Measurements from ENCODE around the gene GGA1. TPM values are rescaled to one million over a fixed set of nuclear protein-coding genes. Genes with fewer than 3 reads are reported as not detected.

GGA1 gene
- total RNA-seq, 2 experiments from 2014 or later, result 59.7 to 62.8 TPM

- no peak for ATAC-seq
- DNase-seq, result no peak
- H3K27ac Mint-ChIP-seq, result no peak overlapping the region
- ChIA-PET CTCF (interaction anchor here (1.4 to 41.4 kb wide), 3 partner anchors 9 to 40 kb away, joined by 4 to 1770 read pairs (median 20); partner anchors contain the start of genes LGALS1, NOL12, PDXP and SH3BP1), POLR2A (interaction anchor here (1.3 to 2.0 kb wide), 2 partner anchors 10 to 22 kb away, joined by 4 to 6 read pairs; no protein-coding TSS in a partner anchor)
- H3K4me1 Mint-ChIP-seq (ENCODE audit: low read depth), result peaks cover 4% of the 10 kb centered on the region
- H3K4me3 Mint-ChIP-seq, result no peak overlapping the region
- TF ChIP-seq, protein P1, sequence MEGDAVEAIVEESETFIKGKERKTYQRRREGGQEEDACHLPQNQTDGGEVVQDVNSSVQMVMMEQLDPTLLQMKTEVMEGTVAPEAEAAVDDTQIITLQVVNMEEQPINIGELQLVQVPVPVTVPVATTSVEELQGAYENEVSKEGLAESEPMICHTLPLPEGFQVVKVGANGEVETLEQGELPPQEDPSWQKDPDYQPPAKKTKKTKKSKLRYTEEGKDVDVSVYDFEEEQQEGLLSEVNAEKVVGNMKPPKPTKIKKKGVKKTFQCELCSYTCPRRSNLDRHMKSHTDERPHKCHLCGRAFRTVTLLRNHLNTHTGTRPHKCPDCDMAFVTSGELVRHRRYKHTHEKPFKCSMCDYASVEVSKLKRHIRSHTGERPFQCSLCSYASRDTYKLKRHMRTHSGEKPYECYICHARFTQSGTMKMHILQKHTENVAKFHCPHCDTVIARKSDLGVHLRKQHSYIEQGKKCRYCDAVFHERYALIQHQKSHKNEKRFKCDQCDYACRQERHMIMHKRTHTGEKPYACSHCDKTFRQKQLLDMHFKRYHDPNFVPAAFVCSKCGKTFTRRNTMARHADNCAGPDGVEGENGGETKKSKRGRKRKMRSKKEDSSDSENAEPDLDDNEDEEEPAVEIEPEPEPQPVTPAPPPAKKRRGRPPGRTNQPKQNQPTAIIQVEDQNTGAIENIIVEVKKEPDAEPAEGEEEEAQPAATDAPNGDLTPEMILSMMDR (IDR thresholded peaks at IDR 0.05), result no peak
- no peaks in the 10 kb centered on the region for H3K27me3 Mint-ChIP-seq
- no peaks in the 10 kb centered on the region for H3K9me3 Mint-ChIP-seq
- intact Hi-C loops (cut with micrococcal nuclease), result no loop called here
- H3K36me3 Mint-ChIP-seq (ENCODE audit: low read depth), result peaks cover 8% of the 10 kb centered on the region
Measured at GRCh38 chr22:37616201-37617083, 7.8 kb downstream of the GGA1 start.

DNA sequence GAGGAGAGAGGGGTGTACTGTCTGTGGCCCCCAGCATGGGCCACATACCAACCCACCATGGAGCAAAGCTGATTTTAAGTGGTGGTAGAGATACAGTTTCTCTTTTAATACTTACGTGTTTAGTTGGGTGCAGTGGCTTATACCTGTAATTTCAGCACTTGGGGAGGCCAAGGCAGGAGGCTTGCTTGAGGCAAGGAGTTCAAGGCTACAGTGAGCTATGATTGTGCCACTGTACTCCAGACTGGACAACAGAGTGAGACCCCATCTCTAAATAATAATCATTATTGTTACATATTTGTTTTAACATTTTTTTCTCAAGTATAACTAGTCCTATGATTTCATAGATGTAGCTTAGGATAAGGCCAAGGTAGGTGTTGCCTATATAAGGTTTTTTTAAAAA lies 8.8 kb downstream of the GGA1 start:
- no peak overlapping the region for H3K4me3 Mint-ChIP-seq
- intact Hi-C loops (cut with micrococcal nuclease), result no loop called here
- H3K9me3 Mint-ChIP-seq, result no peaks in the 10 kb centered on the region
- DNase-seq (no peak), ATAC-seq (no peak)
- TF ChIP-seq, protein P1 (IDR thresholded peaks at IDR 0.05), result no peak
- no peak overlapping the region for H3K27ac Mint-ChIP-seq
- ChIA-PET CTCF (interaction anchor here (3.3 to 41.4 kb wide), 2 partner anchors 10 to 39 kb away, joined by 20 to 1770 read pairs; partner anchors contain the start of genes LGALS1, NOL12, PDXP and SH3BP1), POLR2A (interaction anchor here (1.0 to 5.0 kb wide), 5 partner anchors 8 to 63 kb away, joined by 4 to 28 read pairs (median 4); partner anchors contain the start of gene GGA1)
- H3K4me1 Mint-ChIP-seq (ENCODE audit: low read depth), result peaks cover 3% of the 10 kb centered on the region
- no peaks in the 10 kb centered on the region for H3K27me3 Mint-ChIP-seq
- H3K36me3 Mint-ChIP-seq (ENCODE audit: low read depth), result peaks cover 8% of the 10 kb centered on the region

DNA sequence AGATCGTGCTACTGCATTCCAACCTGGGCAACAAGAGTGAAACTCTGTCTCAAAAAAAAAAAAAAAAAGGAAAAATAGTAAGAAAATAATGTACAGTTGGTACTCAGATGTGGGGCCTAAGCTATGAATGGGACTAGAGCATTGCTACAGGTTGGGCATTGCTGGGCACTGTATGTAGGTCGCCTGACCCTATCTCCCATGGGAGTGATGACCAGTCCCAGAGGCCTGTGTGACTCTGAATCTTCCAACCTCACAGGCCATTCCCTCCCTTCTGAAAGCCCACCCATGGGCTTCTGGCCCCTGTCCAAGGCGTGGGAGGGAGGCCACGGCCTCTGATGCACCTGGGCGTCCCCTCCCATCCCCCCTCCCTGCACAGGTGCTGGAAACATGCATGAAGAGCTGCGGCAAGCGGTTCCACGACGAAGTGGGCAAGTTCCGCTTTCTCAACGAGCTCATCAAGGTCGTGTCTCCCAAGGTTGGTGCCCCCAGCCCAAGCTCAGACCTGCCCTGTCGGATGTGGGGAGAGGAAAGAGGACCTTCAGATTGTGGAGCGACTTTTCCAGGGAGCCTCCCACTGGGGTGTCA lies 9.5 kb downstream of the GGA1 start:
- no peaks in the 10 kb centered on the region for H3K27me3 Mint-ChIP-seq
- no peak overlapping the region for H3K4me3 Mint-ChIP-seq
- DNase-seq, result no peak
- ChIA-PET POLR2A (interaction anchor here (1.0 to 5.0 kb wide), 6 partner anchors 8 to 68 kb away, joined by 3 to 28 read pairs (median 4); partner anchors contain the start of genes GGA1 and NOL12), CTCF (interaction anchor here (3.3 to 41.4 kb wide), 2 partner anchors 11 to 38 kb away, joined by 20 to 1770 read pairs; partner anchors contain the start of genes LGALS1, NOL12, PDXP and SH3BP1)
- TF ChIP-seq, protein P1 (IDR thresholded peaks at IDR 0.05), result no peak
- peaks cover 7% of the 10 kb centered on the region for H3K36me3 Mint-ChIP-seq (ENCODE audit: low read depth)
- no peaks in the 10 kb centered on the region for H3K9me3 Mint-ChIP-seq
- H3K4me1 Mint-ChIP-seq (ENCODE audit: low read depth), result no peaks in the 10 kb centered on the region
- no peak for ATAC-seq
- intact Hi-C loops (cut with micrococcal nuclease), result no loop called here
- H3K27ac Mint-ChIP-seq, result no peak overlapping the region

DNA sequence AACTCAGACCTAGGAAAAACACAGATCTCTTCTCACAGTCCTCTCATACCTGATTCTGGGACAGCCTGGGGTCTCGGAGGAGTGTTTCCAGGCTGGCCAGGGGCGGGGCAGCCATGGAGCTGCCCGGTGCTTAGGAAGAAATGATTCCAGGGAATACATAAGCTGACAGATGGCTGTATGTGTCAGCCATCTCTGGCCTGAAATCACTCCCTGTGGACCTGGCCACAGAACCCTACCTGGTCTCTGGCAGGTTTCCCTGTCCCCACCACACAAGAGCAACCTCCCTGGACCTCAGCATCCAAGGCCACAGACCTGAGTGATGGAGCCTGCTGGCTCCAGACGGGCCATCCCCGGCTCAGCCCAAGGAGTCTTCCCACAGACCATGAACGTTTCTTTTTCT lies 10.0 kb downstream of the GGA1 start:
- no peak overlapping the region for H3K4me3 Mint-ChIP-seq
- peaks cover 7% of the 10 kb centered on the region for H3K36me3 Mint-ChIP-seq (ENCODE audit: low read depth)
- POLR2A ChIA-PET, result interaction anchor here (0.7 to 5.0 kb wide), 4 partner anchors 9 to 67 kb away, joined by 3 to 28 read pairs (median 4); partner anchors contain the start of genes GGA1 and NOL12
- ATAC-seq (no peak), DNase-seq (no peak)
- CTCF ChIA-PET, result interaction anchor here (3.3 to 41.4 kb wide), 2 partner anchors 11 to 38 kb away, joined by 20 to 1770 read pairs; partner anchors contain the start of genes LGALS1, NOL12, PDXP and SH3BP1
- H3K27ac Mint-ChIP-seq, result no peak overlapping the region
- peaks cover 2% of the 10 kb centered on the region for H3K4me1 Mint-ChIP-seq (ENCODE audit: low read depth)
- intact Hi-C loops (cut with micrococcal nuclease), result no loop called here
- H3K9me3 Mint-ChIP-seq, result no peaks in the 10 kb centered on the region
- H3K27me3 Mint-ChIP-seq, result no peaks in the 10 kb centered on the region
- TF ChIP-seq, protein P1 (IDR thresholded peaks at IDR 0.05), result no peak
